KMS-11 (cell line): ENCODE results near the gene NR1H4.

Experiments
- H2AFZ ChIP-seq: fragments of 200-600 bp; sonication (generic); 2 replicates; pipeline ENCODE4 v1.6.1; 2016; ENCODE audit warnings: antibody characterized with exemption, mixed run types, low read depth
- H3K27ac ChIP-seq: fragments of 200-600 bp; sonication (generic); 2 replicates; pipeline ENCODE4 v1.6.1; 2016; ENCODE audit warnings: mild to moderate bottlenecking, mixed run types
- H3K27me3 ChIP-seq: fragments of 200-600 bp; sonication (generic); 2 replicates; pipeline ENCODE4 v1.6.1; 2017; ENCODE audit warnings: mild to moderate bottlenecking, low read depth, mixed run types, moderate library complexity; ENCODE audit not compliant: insufficient read depth
- H3K36me3 ChIP-seq: fragments of 200-600 bp; sonication (generic); 2 replicates; pipeline ENCODE4 v1.6.1; 2017; ENCODE audit warnings: mild to moderate bottlenecking, mixed run types; ENCODE audit not compliant: insufficient read depth
- H3K4me1 ChIP-seq: fragments of 200-600 bp; sonication (generic); 2 replicates; pipeline ENCODE4 v1.6.1; 2016; ENCODE audit warnings: mild to moderate bottlenecking, low read depth, mixed run types; ENCODE audit not compliant: poor library complexity, severe bottlenecking
- H3K4me2 ChIP-seq: fragments of 200-600 bp; sonication (generic); 2 replicates; pipeline ENCODE4 v1.7.0; 2016; ENCODE audit warnings: mild to moderate bottlenecking, mixed run types
- H3K4me3 ChIP-seq: fragments of 200-600 bp; sonication (generic); IDR thresholded peaks from 2 replicates; pipeline ENCODE4 v1.6.1; 2017; ENCODE audit warnings: low read depth, low read length, mixed read lengths; ENCODE audit not compliant: insufficient read depth
- H3K79me2 ChIP-seq: fragments of 200-600 bp; sonication (generic); 2 replicates; pipeline ENCODE4 v1.6.1; 2016; ENCODE audit warnings: low read depth, mixed run types; ENCODE audit not compliant: insufficient read depth
- H3K9ac ChIP-seq: fragments of 200-600 bp; sonication (generic); 2 replicates; pipeline ENCODE4 v1.6.1; 2016; ENCODE audit warnings: mild to moderate bottlenecking, mixed run types
- H4K20me1 ChIP-seq: fragments of 200-600 bp; sonication (generic); 2 replicates; pipeline ENCODE4 v1.6.1; 2016; ENCODE audit warnings: mild to moderate bottlenecking, mixed run types; ENCODE audit not compliant: insufficient read depth
- CTCF ChIP-seq: fragments of 200-600 bp; sonication (generic); conservative IDR thresholded peaks from 2 replicates; pipeline ENCODE4 v1.6.1; 2017; ENCODE audit warnings: low read depth, mild to moderate bottlenecking, antibody characterized with exemption, low read length, moderate library complexity, mixed read lengths

NR1H4 gene

GRCh38 chr12:100460702-100461101, 13.0 kb upstream of the NR1H4 start:
- Histone ChIP-seq H3K27me3 (no peaks in the 10 kb centered on the region), H3K79me2 (no peaks in the 10 kb centered on the region), H3K4me2 (no peak overlapping the region), H3K9ac (no peak overlapping the region), H3K27ac (no peak overlapping the region), H3K36me3 (no peaks in the 10 kb centered on the region), H3K4me1 (no peaks in the 10 kb centered on the region), H4K20me1 (no peaks in the 10 kb centered on the region), H2AFZ (no peak overlapping the region), H3K4me3 (no peak overlapping the region)
- TF ChIP-seq CTCF = no peak

GRCh38 chr12:100461330-100461973, 12.2 kb upstream of the NR1H4 start:
- H3K79me2 ChIP-seq = no peaks in the 10 kb centered on the region
- H3K27me3 ChIP-seq = no peaks in the 10 kb centered on the region
- H3K4me2 ChIP-seq = no peak overlapping the region

GRCh38 chr12:100463661-100464060, 10.0 kb upstream of the NR1H4 start:
- H3K27ac ChIP-seq = no peak overlapping the region
- TF ChIP-seq CTCF = no peak
- no peaks in the 10 kb centered on the region for H3K27me3 ChIP-seq
- no peak overlapping the region for H3K4me3 ChIP-seq
- H2AFZ ChIP-seq = no peak overlapping the region
- H4K20me1 ChIP-seq = no peaks in the 10 kb centered on the region
- no peaks in the 10 kb centered on the region for H3K79me2 ChIP-seq
- no peaks in the 10 kb centered on the region for H3K36me3 ChIP-seq
- no peak overlapping the region for H3K4me2 ChIP-seq
- H3K9ac ChIP-seq = no peak overlapping the region
- no peaks in the 10 kb centered on the region for H3K4me1 ChIP-seq

More at GRCh38 chr12:100461330-100461973, 12.2 kb upstream of the NR1H4 start:
- no peak for TF ChIP-seq CTCF
- Histone ChIP-seq H2AFZ (no peak overlapping the region), H4K20me1 (no peaks in the 10 kb centered on the region), H3K27ac (no peak overlapping the region), H3K4me1 (no peaks in the 10 kb centered on the region), H3K36me3 (no peaks in the 10 kb centered on the region), H3K9ac (no peak overlapping the region), H3K4me3 (no peak overlapping the region)

- Histone ChIP-seq H3K4me2 (no peak overlapping the region), H3K79me2 (no peaks in the 10 kb centered on the region), H2AFZ (no peak overlapping the region), H3K4me1 (no peaks in the 10 kb centered on the region), H3K36me3 (no peaks in the 10 kb centered on the region), H4K20me1 (no peaks in the 10 kb centered on the region), H3K27me3 (no peaks in the 10 kb centered on the region), H3K4me3 (no peak overlapping the region), H3K9ac (no peak overlapping the region), H3K27ac (no peak overlapping the region)
- TF ChIP-seq CTCF = no peak
Measured at GRCh38 chr12:100464529-100464928, 9.1 kb upstream of the NR1H4 start.
